Activated CD8-positive, alpha-beta memory T cell treated with anti-CD3 and anti-CD28 coated beads, Interleukin-2, amount 50 U/mL, for 24 hours (primary cell): ENCODE results near the gene HPSE2.

Source experiments
- DNase-seq: peaks from one replicate; pipeline ENCODE4 v3.0.0-alpha.2; 2020; ENCODE audit errors: extremely low read depth

Gene HPSE2

DNA sequence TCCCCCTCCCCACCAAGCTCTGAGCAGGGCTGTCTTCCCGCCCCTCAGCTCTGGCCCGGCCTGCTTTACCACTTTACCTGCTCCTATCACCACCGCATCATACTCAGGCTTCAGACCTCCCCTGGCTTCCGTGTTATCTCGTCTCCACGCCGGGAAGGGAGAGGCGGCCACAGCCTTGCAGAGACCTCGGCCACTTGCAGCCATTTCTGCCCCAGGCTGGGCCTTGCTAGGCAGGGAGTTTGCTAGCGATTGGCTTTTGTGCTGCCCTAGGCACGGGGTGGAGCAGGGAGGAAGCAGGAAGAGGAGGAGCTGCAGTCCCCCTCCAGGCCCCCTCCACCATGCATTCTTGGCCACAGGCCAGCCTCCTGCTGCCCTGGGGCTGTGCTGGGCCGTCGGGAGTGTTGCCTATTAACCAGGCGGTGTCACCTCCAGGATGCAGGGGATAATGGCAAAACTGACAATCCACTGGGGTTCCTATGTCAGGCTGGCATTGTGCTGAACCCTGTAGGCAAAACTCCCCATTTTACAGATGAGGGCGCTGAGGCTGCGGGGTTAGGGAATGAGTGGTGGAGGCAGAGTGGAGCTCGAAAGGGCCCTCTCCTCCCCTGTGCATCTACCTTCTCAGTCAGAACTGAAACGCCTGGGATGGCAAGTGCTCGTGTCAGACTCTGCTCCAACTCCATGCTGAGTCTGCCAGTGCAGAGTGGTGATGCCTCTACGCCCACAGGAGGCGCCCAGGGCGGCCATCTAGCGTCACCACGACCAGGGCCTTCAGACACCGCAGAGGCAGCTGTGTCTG lies 820.5 kb downstream of the HPSE2 start, which contains the start of gene PYROXD2:
Gene PYROXD2 (minus strand): TSS at position 251 of the 799 bp plus-strand sequence. CDS start 47 bp downstream, at position 204.
- DNase-seq, result no peak

DNA sequence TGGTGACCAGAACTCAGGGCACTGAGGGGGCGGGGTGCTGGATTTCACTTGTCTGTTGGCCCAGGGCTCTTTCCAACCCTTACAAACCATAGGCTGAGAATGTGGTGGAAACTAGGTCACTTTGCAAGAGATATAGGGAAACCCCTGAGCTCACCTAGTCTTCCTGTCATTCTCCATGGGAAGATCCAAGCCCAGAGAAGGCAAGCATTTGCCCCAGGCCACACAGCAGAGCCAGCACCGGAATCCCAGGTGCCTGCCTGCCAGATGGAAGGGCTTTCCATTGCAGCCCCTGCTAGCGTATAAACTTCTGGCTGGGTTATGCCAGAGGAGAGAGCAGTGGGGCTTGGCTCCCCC lies 821.1 kb downstream of the HPSE2 start:
- no peak for DNase-seq

DNA sequence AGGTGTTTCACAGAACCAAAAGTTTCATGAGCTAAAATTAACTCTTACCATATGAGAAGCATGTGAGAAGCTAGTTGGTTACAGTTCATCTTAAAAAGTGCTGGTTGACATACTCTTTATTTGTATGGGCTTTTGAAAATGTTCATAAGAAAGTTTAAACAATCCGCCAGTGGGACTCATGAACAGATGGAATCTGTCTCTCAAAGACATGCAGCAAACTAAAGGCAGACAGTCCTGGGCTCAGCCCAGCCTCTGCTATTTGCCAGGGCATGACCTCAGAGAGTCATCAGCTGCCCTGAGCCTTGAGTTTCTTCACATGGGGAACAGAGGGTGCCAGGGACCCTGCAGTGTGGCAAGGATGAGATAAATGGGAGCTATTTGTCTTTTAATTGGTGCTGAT lies 823.9 kb downstream of the HPSE2 start:
- DNase-seq, result no peak

DNA sequence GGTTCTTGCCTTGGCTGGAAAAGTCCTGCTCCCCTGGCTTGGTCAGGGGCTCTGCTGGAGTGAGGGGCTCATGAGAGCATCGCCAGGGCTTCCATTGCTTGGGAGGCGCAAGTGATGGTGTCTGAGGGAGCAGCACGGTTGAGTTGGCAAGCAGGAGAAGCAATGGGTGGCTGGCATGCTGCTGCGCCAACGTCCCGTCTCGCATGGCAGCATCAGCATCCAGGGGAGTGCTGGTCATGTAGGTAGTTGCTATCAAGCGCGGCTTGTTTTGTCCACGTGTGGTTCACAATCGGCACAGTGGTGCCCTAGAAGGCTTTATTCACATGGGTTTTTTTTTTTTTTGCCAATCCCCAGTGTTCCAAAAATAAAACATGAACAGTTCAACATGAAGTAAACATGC lies 824.5 kb downstream of the HPSE2 start:
- no peak for DNase-seq

DNA sequence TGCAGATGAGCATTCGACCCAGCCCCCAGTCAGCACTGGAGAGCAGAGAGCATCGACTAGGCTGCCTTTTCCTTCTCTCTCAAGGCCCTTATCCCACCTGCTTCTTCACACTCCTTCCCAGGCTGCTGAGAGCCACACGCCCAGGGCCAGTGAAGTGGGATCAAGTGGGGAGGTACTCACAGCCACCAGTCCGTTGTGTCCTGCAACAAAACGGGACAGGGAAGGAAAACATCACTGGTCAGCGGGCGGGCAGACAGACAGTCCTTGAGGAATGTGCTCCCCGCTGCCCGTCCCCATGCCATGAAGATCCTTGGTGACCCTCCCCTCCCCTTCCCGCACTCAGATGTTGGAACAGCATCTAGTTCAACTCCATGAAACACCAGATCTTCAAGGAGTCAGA lies 824.9 kb downstream of the HPSE2 start:
- no peak for DNase-seq

DNA sequence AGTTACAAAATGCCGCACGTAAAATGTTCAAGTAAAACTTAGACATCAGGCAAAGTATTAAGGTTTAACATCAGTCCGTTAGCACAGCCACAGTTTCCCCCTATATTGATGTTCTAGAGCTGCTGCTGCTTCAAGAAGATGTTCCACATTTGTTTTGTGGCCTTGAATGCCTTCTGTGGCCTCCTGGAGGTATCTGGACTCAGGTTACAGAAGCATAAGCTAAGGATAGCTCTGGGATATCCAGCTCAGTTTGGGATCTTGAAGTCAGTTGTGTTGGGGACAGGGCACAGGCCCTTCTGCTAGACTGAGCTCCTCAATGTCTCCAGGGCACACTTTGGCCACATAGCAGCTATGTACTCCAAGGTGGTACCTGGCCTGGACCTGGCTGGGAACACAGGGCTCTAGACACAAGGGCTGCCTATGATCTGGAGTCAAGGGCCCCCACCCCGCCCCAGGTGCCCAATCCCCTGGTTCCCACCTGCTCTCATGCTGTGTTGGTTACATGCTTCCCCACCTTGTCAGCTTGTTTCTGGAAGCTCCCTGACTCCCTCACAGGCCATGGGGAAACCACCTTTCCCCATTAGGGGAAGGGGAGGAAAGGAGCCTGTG lies 825.4 kb downstream of the HPSE2 start:
- no peak for DNase-seq

DNA sequence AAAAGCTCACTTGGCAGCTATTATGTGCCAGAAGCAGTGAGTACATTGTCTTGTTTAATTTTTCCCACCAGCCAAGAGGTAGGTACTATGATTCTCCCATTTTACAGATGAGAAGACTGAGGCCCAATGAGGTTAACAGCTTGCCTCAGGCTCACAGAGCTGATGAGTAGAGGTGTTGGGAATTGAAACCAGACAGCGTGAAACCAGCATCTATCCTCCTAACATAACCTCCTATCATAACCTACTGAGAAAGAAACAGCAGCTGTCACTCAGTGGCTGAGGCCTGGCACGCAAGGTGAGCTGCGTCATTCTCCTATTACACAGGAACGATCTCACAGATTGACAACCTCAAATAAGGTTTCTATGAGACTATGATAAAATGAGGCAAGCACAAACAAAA lies 826.9 kb downstream of the HPSE2 start:
- no peak for DNase-seq

DNA sequence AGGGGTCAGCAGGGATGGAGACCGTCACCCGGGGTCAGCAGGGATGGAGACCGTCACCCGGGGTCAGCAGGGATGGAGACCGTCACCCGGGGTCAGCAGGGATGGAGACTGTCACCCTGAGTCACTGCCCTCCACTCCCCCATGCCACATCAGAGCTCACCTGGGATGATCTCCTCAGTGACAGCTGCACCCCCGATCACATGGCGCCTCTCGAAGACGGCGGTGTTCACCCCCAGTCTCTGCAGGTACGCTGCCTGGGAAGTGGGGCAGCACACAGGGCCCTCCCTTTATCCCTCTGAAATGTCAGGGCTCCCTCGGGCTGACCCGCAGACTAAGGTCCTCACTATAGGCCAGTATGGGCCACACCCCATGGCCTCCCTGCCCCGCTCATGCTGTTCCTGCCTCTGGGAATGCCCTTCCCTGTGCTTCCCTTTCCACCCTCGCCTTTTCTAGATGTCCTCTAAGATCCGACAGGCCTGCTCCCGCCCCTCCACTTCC lies 827.9 kb downstream of the HPSE2 start:
- no peak for DNase-seq
